Ovary (tissue), 3 donors: ENCODE results near the gene SUSD3.

Experiments
- CTCF ChIP-seq, 3 donors: fragments of 450-650 bp in 2 of 3; fragments of 200-600 bp in 1 of 3; IDR thresholded peaks; one replicate each; pipeline versions ENCODE4 v1.5.1 to v1.8.0; 2016 to 2022; ENCODE audit warnings: antibody characterized with exemption in 3 of 3, mild to moderate bottlenecking in 1 of 3
- EP300 ChIP-seq: sonication (generic); formaldehyde crosslinking; IDR thresholded peaks from one replicate; pipeline ENCODE4 v1.6.1; 2017; ENCODE audit warnings: antibody characterized with exemption
- donor health status: DM: no; HTN: no; CAD: no.

DNA sequence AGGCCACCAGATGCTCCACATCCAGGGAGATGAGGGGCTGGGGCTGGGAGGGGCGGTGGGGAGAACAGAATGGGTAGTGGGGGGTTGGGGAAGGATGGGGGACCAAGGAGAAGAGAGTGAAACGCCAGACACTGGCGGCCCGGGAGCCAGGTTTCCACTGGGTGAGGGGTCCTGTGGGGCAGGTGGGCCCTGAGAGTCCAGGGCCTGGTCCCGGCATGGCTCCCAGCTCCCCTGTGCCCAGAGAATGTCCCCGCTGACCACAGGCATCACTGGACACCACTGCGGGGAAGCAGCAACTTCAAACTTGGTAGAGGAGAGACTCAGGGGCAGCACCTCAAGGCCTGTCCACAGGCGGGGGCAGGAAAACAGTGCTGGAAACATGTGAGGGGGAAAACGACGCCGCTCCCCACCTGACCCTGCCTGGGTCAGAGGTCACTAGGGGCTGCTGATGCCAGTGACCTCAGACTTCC is 62.4 kb downstream of the SUSD3 start:
- TF ChIP-seq CTCF (IDR thresholded peaks at IDR 0.05): no peak
- TF ChIP-seq EP300: no peak
